Stimulated activated CD8-positive, alpha-beta memory T cell treated with anti-CD3 and anti-CD28 coated beads, Interleukin-4, amount 100 ng/mL, for 24 hours (primary cell): Measurements from ENCODE around the gene CYP8B1.
"Not testable (repeated sequence)": the region's sequence is repeated elsewhere in the genome, so short reads cannot be mapped to it uniquely, and the experiment has no call there.

Experiments used
- DNase-seq: peaks from one replicate; pipeline ENCODE4 v3.0.0-alpha.2; 2020; ENCODE audit warnings: low read depth

The CYP8B1 gene

GRCh38 chr3:42886294-42886822 is 10.7 kb upstream of the CYP8B1 start:
- no peak for DNase-seq

DNA sequence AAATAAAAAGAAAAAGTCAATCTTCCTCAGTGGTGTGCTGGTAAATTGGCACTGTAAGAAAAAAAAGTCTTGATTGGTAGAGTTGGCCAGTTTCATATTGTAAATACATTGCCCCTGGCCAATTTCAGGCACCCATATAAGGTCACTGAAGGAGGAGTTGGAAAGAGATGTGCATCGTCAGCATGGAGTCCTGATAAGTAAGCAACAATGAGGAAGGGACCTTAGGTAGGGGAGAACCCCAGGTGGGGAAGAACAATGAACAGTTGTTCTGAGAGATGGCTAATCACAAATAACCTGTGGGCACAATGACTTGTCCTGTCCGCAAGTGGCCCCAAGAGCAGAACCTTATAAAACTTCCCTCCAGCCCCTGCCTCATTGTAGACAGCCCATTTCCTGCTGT is 8.6 kb upstream of the CYP8B1 start:
- DNase-seq, result no peak

GRCh38 chr3:42883251-42883930 is 7.7 kb upstream of the CYP8B1 start:
- DNase-seq, result not testable (repeated sequence)

DNA sequence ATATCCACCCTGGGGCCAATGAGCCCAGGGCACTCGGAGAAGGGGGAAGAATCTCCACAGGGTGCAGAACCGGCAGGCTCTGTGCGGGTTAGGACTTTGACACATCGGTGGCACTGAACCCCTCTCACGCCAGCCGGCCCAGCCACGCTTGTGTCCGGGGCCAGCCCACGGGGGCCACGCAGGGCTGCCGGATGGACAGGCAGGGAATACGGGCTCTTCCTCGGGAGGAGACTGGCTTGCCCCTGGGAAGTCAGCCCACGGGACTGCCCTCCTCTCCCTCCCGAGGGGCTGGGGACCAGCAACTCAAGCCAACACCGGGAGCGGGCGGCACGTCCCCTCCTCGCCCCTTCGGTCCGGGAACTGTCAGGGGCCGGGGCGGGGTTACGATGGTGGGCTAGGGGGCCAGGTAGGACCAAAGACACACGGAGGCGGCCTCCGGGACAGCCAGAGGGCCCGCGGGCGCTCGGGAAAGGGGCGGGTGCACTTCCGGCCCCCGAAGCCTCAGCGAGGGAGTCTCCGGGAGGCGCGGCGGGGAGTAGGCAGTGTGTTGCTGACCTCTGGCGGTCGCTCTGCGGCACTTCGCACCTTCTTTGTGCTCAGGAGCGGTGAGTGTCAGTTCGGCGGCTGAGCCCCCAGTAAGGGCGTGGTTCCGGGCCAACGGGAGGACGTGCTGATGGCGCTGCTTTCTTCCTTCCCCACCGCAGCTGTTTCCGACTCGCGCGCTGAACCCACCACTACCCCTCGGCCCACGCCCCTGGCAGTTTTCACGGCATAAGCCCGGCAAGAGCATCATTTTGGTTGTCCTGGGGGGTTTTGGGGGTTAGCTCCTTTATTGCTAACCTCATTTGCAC is 5.1 kb upstream of the CYP8B1 start:
- peak; percentile 80 for DNase-seq

GRCh38 chr3:42880183-42880582 is 4.5 kb upstream of the CYP8B1 start:
- no peak for DNase-seq

- DNase-seq, result no peak
These were observed 2.2 kb upstream of the CYP8B1 start for GRCh38 chr3:42877881-42878280.

DNA sequence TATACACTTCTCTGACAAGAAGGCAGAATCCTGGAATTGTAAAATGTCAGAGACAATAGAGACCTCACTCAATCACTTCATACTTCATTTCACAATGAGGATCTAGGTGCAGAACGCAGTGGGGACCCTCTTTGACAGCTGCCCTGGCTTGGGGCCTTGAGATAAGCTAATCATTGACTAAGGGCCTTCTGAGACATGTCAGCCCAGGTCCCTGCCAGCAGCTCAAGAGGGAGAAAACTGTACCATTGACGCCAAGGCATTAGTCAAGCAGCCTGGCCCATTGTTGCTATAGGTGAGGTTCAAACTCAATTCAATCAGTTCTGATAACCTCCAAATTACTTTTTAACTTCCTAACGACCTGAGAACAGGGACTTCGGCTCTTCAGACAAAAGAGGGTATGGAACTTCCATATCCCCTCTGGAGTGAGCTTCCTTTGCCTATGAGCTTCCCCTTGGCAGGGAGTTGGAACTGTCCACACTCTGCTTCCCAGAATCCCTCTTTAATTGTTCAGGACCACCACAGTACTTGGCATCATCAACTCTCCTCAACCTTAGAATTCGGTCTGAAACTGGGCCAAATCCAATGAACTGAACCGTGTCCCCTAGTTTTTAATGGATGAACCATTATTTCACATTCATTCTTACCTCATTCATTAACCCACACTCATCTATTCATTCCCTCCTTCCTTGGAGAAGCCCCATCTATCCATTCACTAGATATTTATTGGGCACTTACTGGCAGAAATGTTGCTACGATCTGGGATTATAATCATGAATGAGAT is 1.5 kb upstream of the CYP8B1 start:
- DNase-seq, result no peak

DNA sequence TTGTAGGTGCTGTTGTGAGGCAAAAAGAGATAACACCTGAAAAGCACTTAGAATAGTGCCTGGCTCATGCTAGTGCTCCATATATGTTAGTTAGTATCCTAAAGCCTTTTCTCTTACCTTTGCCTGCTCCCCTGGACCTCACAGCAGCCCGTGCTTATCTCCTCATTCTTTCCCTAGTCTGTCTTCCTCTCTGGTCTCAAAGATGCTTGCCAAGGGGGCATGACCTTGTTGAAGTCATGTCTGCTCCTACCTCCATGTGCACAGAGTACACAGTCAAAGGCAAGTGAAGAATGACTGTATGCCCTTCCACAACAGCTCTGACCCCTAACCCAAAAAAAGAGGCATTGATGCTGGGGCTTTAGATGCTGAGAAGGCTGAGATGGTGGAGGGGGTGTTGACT is 722 bp upstream of the CYP8B1 start:
- no peak for DNase-seq

- no peak for DNase-seq
These were observed 930 bp downstream of the CYP8B1 start for GRCh38 chr3:42874749-42875148.

DNA sequence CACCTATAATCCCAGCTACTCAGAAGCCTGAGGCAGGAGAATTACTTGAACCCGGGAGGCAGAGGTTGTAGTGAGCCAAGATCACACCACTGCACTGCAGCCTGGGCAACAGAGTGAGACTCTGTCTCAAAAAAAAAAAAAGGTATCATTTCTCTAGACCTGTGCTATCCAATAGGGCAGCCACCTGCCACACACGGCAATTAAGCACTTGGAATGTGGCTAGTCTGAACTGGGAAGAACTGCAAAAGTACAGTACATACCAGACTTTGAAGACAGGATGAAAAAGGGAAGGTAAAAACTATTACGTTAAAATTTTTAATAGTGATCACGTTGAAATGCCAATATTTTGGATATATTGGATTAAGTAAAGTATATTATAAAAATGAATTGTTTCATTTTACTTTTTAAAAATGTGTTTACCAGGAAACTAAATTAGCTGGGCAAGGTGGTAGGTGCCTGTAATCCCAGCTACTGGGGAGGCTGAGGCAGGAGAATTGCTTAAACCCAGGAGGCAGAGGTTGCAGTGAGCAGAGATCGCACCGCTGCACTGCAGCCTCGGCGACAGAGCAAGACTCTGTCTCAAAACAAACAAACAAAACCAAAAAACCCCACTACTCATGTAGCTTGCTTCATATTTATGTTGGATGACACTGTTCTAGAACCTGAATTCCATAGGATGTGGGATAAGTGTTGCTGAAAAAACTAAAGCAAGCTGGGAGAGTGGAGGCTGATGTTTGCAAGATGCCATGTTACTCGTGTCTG is 2.3 kb downstream of the CYP8B1 start:
- DNase-seq, result no peak

DNA sequence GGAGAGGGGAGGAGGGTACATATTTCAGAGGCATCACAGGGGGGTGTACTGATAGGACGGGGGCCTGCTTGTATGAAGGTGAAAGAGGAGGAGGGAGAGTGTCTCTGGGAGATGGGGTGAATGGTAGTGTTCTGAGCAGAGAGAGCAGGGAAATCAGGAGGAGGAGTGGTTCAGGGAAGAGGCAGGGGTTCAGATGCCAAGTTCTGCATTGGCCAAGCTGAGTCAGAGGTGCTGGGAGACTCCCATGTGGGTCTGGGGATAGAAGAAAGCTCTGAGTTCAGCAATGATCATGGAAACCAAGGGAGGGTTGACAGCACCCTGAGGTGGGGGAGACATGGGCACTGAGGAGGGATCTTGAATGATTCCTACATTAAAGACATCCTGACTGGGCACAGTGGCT is 3.0 kb downstream of the CYP8B1 start:
- no peak for DNase-seq

DNA sequence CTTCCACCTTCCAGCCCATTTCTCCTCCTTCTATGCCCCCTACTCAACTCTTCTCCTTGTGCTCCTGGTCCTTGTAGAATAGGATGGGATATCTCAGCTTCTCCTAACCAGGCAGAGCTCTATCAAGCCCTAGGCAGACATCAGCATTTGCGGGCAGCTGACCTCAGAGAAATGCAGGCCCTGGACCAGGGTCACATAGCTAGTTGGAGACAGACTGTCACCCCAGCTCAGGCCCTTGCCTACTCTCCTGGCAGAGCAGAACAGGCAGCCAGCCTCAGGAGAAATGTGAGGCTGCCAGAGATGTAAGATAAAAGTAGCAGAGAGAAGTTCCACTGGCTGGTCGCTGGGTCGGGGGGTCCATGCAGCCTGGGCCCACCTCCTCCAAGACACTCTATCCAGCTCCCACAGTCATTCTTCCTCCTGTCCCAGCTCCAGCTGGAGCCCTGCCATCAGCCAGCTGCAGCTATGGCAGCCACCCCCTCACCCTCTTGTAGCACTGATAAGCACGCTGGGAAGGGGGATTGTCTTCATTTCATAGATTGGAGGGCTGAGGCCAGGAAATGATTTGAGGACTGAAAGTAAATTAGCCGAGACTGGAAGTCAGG is 4.0 kb downstream of the CYP8B1 start:
- DNase-seq, result no peak

DNA sequence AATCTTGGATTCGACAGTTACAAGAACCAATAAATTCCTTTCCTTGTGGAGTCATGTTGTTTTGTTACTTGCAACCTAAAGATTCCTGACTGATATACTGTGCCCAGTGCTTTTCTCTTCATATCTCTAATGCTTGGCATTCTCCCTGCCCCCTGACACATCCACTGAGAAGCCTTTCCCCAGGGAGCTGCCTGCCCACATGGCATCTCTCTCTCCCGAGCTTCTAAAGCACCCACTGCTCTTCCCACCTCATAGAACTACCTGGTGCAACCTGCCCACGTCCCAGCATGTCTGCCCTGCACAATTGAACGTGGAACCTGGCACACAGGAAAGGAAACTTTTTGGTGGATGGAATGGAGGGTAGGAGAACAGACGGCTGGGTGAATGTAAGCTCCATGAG is 6.8 kb downstream of the CYP8B1 start:
- DNase-seq, result no peak

DNA sequence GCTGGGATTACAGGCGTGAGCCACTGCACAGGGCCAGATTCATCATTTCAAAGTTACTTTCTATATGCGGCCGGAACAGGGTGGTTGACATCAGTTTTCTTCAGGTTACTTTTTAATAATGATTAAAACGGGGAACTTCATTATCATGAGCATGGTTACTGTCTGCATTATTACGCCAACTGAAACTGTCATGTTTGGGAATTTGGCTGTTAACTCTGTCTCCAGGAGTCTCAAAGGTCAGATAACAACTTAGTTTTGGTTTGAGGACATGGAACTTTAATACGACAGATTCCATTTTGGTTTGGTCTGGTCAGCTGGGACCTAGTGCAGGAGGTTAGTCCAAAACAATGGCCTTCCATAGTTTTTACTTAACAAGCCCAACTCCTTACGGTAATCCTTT is 8.5 kb downstream of the CYP8B1 start:
- no peak for DNase-seq

DNA sequence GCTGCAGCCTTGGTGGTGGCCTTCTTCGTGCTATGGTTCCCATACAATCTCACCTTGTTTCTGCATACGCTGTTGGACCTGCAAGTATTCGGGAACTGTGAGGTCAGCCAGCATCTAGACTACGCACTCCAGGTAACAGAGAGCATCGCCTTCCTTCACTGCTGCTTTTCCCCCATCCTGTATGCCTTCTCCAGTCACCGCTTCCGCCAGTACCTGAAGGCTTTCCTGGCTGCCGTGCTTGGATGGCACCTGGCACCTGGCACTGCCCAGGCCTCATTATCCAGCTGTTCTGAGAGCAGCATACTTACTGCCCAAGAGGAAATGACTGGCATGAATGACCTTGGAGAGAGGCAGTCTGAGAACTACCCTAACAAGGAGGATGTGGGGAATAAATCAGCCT is 10.4 kb downstream of the CYP8B1 start:
- no peak for DNase-seq

DNA sequence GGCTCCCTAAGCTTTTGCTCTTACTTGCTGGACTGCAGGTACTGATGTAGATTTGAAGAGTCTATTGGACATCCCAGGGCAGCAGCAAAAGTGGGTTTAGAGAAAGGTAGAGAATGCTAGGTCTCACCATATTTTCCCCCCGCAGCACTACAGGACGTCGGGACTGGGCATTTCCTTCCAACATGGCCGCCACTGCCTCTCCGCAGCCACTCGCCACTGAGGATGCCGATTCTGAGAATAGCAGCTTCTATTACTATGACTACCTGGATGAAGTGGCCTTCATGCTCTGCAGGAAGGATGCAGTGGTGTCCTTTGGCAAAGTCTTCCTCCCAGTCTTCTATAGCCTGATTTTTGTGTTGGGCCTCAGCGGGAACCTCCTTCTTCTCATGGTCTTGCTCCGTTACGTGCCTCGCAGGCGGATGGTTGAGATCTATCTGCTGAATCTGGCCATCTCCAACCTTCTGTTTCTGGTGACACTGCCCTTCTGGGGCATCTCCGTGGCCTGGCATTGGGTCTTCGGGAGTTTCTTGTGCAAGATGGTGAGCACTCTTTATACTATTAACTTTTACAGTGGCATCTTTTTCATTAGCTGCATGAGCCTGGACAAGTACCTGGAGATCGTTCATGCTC is 11.2 kb downstream of the CYP8B1 start:
- no peak for DNase-seq

GRCh38 chr3:42856544-42856943 is 19.1 kb downstream of the CYP8B1 start:
- no peak for DNase-seq

GRCh38 chr3:42855547-42856380 is 19.9 kb downstream of the CYP8B1 start:
- no peak for DNase-seq

GRCh38 chr3:42855219-42855546 is 20.5 kb downstream of the CYP8B1 start:
- DNase-seq, result no peak

GRCh38 chr3:42853739-42854302 is 21.9 kb downstream of the CYP8B1 start:
- DNase-seq, result no peak
